Measurements from ENCODE around the gene PHAF1. TPM values are rescaled to one million over a fixed set of nuclear protein-coding genes. Genes with fewer than 3 reads are reported as not detected.

PHAF1 gene
- total RNA-seq, 2 experiments from 2014 or later: 13.8 to 14.9 TPM

DNA sequence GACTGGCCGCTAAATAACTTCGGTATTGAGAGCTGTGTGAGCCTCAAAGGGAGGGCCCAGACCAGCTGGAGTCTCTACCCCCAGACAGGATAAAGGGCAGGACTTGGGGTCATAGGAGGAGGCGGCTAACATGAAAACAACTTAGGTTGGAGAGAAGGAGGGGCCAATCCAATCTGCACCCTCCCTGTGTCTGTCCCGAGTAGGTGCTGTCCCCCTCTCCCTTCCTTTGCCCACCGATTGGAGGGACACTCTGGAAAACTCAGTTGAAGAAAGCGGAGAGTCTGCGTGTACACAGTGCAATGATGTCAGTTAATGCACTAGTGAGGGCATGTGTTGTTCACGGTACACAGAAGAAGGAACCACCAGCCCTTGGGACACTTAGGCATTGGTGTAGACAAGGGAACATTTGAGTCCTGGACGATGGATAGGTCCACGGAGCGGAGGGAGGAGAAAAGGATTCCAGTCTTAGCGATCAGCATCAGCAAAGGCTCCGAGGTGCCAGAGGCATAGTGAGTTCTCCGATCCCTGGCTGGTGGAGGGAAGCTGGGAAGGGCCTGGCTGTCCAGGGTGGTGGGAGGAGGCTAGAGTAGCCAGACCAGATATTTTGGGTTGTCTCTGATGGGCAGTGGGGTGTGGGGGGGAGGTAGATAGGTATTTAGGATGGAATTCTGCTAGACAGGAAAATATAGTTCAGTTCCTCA is 61.4 kb downstream of the PHAF1 start:
- H3K27ac Mint-ChIP-seq: no peak overlapping the region
- peaks cover 3% of the 10 kb centered on the region for H3K36me3 Mint-ChIP-seq
- peak overlapping the region; percentile 66 for H3K4me3 Mint-ChIP-seq
- H3K4me1 Mint-ChIP-seq: peaks cover 26% of the 10 kb centered on the region
- H3K9me3 Mint-ChIP-seq: no peaks in the 10 kb centered on the region
- peaks cover 88% of the 10 kb centered on the region for H3K27me3 Mint-ChIP-seq
- no peak for DNase-seq

- Mint-ChIP-seq H3K27me3 (peaks cover 86% of the 10 kb centered on the region), H3K4me1 (peaks cover 25% of the 10 kb centered on the region)
Measured at GRCh38 chr16:67173323-67173722, 63.6 kb downstream of the PHAF1 start.

GRCh38 chr16:67173808-67174705 is 64.3 kb downstream of the PHAF1 start:
- H3K4me1 Mint-ChIP-seq: peaks cover 29% of the 10 kb centered on the region
- no peaks in the 10 kb centered on the region for H3K9me3 Mint-ChIP-seq
- peak overlapping the region; percentile 72 for H3K4me3 Mint-ChIP-seq
- no peak overlapping the region for H3K27ac Mint-ChIP-seq
- peaks cover 3% of the 10 kb centered on the region for H3K36me3 Mint-ChIP-seq
- peak; percentile 72 for DNase-seq
- peaks cover 86% of the 10 kb centered on the region for H3K27me3 Mint-ChIP-seq

More at GRCh38 chr16:67173323-67173722, 63.6 kb downstream of the PHAF1 start:
- H3K4me3 Mint-ChIP-seq: peak overlapping the region; percentile 72
- H3K9me3 Mint-ChIP-seq: no peaks in the 10 kb centered on the region
- no peak overlapping the region for H3K27ac Mint-ChIP-seq
- H3K36me3 Mint-ChIP-seq: no peaks in the 10 kb centered on the region
- DNase-seq: no peak

DNA sequence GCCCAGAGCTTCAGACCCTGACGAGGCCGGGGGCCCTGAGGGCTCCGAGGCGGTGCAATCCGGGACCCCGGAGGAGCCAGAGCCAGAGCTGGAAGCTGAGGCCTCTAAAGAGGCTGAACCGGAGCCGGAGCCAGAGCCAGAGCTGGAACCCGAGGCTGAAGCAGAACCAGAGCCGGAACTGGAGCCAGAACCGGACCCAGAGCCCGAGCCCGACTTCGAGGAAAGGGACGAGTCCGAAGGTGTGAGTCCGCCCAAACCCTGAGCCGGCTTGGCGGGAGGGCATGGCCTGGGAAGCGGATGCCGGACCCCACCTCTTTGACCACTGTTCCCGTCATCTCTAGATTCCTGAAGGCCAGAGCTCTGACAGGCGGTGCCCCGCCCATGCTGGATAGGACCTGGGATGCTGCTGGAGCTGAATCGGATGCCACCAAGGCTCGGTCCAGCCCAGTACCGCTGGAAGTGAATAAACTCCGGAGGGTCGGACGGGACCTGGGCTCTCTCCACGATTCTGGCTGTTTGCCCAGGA is 65.0 kb downstream of the PHAF1 start:
- Mint-ChIP-seq H3K27ac (no peak overlapping the region), H3K9me3 (no peaks in the 10 kb centered on the region), H3K27me3 (peaks cover 86% of the 10 kb centered on the region), H3K4me1 (peaks cover 27% of the 10 kb centered on the region), H3K4me3 (no peak overlapping the region), H3K36me3 (peaks cover 3% of the 10 kb centered on the region)
- no peak for DNase-seq

DNA sequence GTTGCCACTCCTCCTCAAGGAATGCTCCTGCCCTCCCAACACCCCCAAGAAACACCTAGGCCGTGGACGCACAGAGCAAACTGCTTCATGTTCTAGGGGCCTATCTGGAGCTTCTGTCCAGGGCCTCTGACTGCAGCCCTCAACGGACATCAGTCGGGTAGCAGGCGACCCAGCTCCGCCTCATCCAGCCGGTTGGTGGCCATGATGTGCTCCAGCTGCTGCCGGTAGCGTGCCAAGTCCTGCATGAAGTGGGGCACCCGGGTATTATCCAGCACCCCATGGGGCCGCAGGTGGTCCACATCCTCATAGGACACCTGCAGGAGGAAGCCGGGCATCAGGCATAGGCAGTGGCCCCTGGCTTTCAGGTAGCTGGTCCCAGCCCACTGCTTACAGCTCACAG is 66.9 kb downstream of the PHAF1 start:
- Mint-ChIP-seq H3K36me3 (peaks cover 3% of the 10 kb centered on the region), H3K4me1 (peaks cover 20% of the 10 kb centered on the region), H3K9me3 (no peaks in the 10 kb centered on the region), H3K27me3 (peaks cover 72% of the 10 kb centered on the region), H3K27ac (no peak overlapping the region), H3K4me3 (no peak overlapping the region)
- no peak for DNase-seq

DNA sequence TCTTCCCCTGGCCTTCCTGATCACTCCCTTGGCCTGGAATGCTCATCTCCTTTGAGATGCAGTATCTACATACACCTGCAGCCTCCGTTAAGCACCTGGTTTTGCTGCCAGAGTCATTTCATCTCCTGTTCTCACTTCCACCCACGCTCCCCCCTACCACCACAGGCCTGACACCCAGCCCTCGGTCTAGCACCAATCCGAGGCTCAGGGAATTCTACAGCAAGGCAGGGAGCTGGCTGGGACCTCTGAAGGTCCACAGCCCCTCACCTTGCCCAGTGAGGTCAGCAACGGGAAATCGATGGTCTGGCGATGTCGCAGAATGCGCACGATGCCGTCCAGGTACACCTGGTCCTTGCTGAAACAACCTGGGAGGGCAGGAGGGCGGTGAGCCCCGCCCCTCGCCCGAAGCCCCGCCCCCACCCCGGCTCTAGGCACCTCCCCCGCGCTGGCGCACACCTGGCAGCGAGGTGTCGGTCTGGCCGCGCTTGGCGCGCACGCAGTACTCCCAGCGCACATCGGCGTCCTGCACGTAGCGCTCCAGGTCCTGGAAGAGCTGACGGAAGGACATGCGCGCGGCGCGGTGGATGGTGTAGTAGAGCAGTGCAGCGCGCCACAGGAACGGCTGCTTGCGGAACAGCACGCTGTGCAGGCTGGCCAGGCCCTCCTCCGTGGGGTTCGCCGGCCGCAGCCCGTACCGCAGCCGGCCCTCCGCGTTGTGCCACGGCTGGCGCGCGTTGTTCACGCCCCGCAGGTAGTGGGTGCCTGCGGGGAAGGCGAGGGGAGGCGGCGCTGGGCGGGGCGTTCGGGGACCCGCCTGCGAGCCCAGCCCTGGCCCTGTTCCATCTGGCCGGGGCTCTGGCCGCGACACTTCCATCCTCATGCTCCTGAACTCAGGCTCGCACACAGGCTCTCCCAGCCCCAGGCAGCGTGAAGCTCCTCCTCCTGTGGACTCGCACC is 68.3 kb downstream of the PHAF1 start:
- no peaks in the 10 kb centered on the region for H3K9me3 Mint-ChIP-seq
- H3K27me3 Mint-ChIP-seq: peaks cover 59% of the 10 kb centered on the region
- peak overlapping the region; percentile 57 for H3K4me3 Mint-ChIP-seq
- peaks cover 19% of the 10 kb centered on the region for H3K4me1 Mint-ChIP-seq
- H3K27ac Mint-ChIP-seq: no peak overlapping the region
- DNase-seq: peak; percentile 67
- H3K36me3 Mint-ChIP-seq: peaks cover 3% of the 10 kb centered on the region

DNA sequence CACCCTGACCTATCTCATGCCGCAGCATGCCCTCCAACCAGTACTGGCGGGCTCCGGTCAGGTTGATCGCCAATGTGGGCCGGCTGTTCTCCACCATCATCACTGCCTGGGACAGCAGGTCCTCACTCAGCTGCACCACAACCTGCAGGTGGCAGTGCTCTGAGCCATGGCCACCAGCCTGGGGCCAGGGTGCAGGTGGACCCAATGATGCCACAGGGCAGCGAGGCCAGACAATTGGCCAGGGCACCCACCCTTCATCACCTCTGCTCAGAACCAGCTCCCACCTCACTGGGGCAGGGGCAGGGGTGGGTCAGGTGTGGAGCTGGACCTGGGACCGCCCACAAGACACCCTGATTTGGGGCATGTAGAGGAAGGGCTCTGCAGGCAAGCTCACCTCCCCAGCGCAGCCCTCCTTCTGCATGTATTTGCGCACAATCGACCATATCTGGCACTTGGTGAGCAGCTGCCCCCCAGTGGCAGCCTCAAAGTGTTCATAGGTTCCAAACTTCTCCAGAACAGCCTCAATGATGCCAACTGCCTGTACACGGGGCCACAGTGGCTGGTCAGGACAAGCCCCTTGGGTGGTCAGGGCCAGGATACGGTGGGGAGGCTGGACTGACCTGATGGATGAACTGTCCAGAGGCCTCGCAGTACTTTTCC is 69.8 kb downstream of the PHAF1 start:
- Mint-ChIP-seq H3K4me1 (peaks cover 9% of the 10 kb centered on the region), H3K4me3 (no peak overlapping the region)

GRCh38 chr16:67180166-67180565 is 70.4 kb downstream of the PHAF1 start:
- Mint-ChIP-seq H3K9me3 (no peaks in the 10 kb centered on the region), H3K27ac (no peak overlapping the region), H3K36me3 (peaks cover 3% of the 10 kb centered on the region), H3K4me3 (no peak overlapping the region), H3K4me1 (peaks cover 12% of the 10 kb centered on the region), H3K27me3 (peaks cover 48% of the 10 kb centered on the region)
- no peak for DNase-seq

More for the DNA sequence above, 69.8 kb downstream of the PHAF1 start:
- H3K27ac Mint-ChIP-seq: no peak overlapping the region
- H3K36me3 Mint-ChIP-seq: peaks cover 3% of the 10 kb centered on the region
- peaks cover 48% of the 10 kb centered on the region for H3K27me3 Mint-ChIP-seq
- H3K9me3 Mint-ChIP-seq: no peaks in the 10 kb centered on the region
- DNase-seq: no peak

GRCh38 chr16:67181346-67181745 is 71.6 kb downstream of the PHAF1 start:
- DNase-seq: no peak
- Mint-ChIP-seq H3K27ac (no peak overlapping the region), H3K4me1 (peaks cover 18% of the 10 kb centered on the region), H3K27me3 (peaks cover 41% of the 10 kb centered on the region), H3K4me3 (no peak overlapping the region), H3K36me3 (peaks cover 3% of the 10 kb centered on the region), H3K9me3 (no peaks in the 10 kb centered on the region)

GRCh38 chr16:67182288-67182687 is 72.5 kb downstream of the PHAF1 start:
- Mint-ChIP-seq H3K27ac (no peak overlapping the region), H3K36me3 (peaks cover 3% of the 10 kb centered on the region)

DNA sequence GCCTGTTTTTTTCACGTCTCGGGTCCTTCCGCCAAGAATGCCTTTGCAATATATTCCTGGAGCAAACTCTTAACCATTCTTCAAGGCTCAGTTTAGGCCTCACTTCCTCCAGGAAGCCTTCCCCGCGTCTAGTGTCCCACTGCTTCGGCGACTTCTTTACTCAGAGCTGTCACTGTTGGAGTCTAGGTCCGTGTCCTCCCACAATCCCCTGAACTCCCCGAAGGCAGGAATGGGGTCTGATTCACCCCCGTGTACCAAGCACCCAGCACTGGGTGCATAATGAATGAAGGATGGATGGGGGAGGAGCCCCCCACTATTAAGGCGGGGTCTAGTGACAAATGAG is 73.5 kb downstream of the PHAF1 start:
- Mint-ChIP-seq H3K27me3 (peaks cover 30% of the 10 kb centered on the region), H3K36me3 (peaks cover 3% of the 10 kb centered on the region), H3K4me3 (no peak overlapping the region), H3K9me3 (no peaks in the 10 kb centered on the region), H3K4me1 (peaks cover 12% of the 10 kb centered on the region), H3K27ac (no peak overlapping the region)
- no peak for DNase-seq

More at GRCh38 chr16:67182288-67182687, 72.5 kb downstream of the PHAF1 start:
- peaks cover 39% of the 10 kb centered on the region for H3K27me3 Mint-ChIP-seq
- peaks cover 18% of the 10 kb centered on the region for H3K4me1 Mint-ChIP-seq
- no peak for DNase-seq
- no peak overlapping the region for H3K4me3 Mint-ChIP-seq
- H3K9me3 Mint-ChIP-seq: no peaks in the 10 kb centered on the region

GRCh38 chr16:67183627-67184452 is 74.1 kb downstream of the PHAF1 start, which contains the start of gene MATCAP1:
Gene MATCAP1 (minus strand): TSS chr16:67183963. CDS start chr16:67180610, 3,353 bp downstream.
- Mint-ChIP-seq H3K27me3 (peaks cover 25% of the 10 kb centered on the region), H3K9me3 (no peaks in the 10 kb centered on the region), H3K36me3 (peaks cover 1% of the 10 kb centered on the region), H3K27ac (no peak within 1 kb of the TSS), H3K4me3 (peak within 1 kb of the TSS; percentile 53), H3K4me1 (peaks cover 9% of the 10 kb centered on the region)
- peak; percentile 92 for DNase-seq

- Mint-ChIP-seq H3K9me3 (no peaks in the 10 kb centered on the region), H3K27ac (no peak overlapping the region), H3K4me1 (peaks cover 9% of the 10 kb centered on the region), H3K4me3 (peak overlapping the region; percentile 53), H3K36me3 (no peaks in the 10 kb centered on the region), H3K27me3 (peaks cover 18% of the 10 kb centered on the region)
- DNase-seq: no peak
Measured at GRCh38 chr16:67184453-67184994, 74.8 kb downstream of the PHAF1 start.

Data from activated naive CD8-positive, alpha-beta T cell treated with anti-CD3 and anti-CD28 coated beads for 36 hours (primary cell).